SIG-M5 treated with dmso at 0.1 percent for 504 hours (cell line): ENCODE results near the gene STRN3.

ENCODE experiments used
- DNase-seq: peaks from one replicate; lab custom pipeline; 2025; ENCODE audit not compliant: unreplicated experiment; lab: John Stamatoyannopoulos, UW

Gene STRN3

DNA sequence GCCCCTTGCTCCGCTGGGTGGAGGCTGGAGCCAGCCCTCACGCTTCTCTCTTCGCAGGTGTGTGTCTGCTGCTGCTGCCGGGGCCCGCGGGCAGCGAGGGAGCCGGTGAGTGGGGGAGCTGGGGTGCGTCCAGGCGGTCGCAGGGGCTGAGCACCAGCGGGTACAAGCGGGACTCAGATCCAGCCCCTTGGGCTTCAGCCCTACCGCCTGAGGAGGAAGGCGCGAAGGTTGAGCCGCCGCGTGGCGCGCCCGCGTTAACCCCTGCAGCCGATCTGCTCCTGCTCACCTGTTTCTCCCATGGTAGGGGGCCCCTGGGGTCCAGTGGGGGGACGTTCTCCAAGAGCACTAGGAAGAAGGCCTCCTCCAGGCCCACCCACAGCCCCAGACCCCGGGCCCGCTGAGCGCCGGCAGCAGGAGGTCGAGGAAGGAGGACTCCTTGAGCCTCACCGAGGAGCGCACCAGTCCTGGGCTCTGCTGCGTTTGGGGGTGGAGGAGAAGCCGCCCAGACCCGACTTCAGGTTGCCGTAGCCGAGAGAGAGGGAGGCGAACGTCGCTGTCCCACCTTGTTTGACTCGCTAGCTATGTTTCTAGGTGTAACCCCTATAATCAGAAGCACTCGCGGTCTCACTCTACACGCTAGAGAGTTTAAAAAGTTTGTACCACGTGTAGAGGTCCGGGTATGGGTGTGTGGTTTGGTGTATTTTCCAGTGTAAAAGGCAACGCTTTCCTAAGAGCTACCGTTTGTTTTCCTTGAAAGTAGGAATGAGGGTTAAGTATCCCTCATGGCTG, 151.0 kb downstream of the STRN3 start:
- no peak for DNase-seq

DNA sequence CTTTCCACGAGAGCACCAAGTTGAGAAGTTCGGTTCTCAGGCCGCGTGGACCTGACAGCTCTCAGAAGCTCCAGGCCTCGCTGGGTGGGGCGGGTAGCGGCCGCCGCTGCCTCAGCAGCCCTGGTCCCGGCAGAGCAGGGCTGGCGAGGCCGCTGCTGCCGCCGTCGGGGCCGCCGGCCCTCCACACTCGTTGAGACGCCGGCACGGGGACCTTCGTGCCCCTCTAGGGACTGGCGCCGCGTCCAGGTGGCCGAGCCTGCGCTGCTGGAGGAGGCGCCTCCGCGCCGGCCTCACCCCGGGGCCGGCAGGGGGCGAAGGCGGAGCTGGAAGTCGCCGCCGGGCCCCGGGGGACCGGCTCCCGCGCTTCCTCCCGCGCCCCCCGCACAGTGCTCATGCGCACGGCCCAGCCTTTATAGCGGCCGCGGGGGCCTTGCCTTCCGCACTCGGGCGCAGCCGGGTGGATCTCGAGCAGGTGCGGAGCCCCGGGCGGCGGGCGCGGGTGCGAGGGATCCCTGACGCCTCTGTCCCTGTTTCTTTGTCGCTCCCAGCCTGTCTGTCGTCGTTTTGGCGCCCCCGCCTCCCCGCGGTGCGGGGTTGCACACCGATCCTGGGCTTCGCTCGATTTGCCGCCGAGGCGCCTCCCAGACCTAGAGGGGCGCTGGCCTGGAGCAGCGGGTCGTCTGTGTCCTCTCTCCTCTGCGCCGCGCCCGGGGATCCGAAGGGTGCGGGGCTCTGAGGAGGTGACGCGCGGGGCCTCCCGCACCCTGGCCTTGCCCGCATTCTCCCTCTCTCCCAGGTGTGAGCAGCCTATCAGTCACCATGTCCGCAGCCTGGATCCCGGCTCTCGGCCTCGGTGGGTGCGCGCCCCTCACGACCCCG, 151.8 kb downstream of the STRN3 start, which contains the start of gene COCH:
TSS of gene COCH (plus strand) at position 440 of the 879 bp plus-strand sequence. CDS start at position 820, 380 bp downstream.
- DNase-seq = peak; percentile 31

DNA sequence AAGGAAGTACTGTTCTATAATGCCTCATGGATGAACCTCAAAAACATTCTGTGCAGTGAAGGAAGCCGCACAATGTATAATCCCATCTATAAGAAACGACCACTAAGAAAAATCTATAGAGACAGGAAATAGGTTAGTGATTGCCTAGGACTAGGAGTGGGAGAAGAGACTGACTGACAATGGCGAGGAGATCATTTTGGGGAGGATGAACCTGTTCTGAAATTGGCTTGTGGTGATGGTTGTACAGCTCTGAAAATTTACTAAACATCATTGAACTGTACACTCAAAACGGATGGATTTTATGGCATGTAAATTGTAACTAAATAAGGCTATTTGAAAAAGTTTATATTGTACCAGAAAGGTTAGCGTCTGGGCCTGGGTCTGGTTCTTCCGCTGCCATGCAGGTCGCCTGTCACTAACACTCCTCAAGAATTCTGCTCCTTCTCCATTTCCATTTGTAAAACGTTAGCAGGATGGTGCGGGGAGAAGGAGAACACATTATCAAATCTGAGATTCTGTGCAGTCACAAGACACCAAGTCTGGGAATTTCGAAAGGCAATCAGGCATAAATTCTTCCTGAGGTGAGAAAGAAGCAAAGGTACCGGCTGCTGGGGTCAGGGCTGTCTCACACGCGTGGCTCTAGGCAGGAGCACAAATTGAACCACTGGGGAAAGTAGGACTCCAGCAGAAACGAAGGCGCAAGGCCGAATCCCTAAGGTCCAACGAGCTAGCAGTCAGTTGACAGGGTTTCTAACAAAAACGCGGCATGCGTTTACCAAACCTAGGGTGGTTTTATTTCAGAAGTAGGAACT, 152.7 kb downstream of the STRN3 start:
- DNase-seq = no peak

DNA sequence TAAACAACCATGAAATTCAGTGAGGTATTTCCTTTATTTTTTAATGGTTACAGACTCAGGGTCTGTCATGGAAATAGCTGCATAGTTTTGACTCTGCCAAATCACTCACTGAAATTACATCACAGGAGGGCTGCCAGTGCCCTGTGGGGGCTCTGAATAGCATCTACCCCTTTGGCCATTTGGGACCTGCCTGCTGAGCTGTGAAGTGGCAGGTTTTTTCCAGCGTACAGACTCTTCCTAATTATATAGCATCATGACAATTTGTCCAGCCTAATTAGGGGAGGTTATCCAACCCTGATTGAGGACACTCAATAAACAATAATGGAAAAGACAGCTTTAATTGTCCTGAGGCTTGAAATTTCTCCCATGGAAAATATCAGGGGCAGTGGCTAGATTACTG, 153.6 kb downstream of the STRN3 start:
- no peak for DNase-seq

DNA sequence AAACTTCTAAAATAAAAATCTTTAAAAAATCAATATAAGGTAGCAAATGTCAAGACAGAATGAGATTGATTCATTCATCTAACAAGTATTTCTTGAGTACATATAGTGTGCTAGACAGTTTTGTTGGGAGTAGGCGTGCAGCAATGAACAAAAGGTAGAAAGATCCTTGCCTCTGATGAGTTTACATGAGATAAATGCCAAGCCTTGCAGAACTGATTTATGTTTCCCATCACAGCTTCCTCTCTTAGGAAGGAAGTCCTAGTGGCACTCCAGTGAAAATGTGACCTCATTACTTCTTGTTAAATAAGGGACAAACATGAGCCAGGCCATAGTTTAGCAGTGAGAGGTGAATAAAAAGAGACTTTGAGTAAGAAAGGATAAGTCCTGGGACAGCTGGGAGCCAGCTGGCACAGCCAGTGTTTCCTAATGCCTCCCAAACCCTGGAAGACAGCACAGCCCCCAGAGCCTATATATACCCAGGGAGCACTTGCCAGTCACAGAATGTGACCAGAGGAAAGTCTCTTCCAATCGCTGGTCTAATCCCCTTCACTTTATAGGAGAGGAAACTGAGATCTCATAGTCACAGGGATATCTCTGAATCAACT, 156.5 kb downstream of the STRN3 start:
- no peak for DNase-seq

DNA sequence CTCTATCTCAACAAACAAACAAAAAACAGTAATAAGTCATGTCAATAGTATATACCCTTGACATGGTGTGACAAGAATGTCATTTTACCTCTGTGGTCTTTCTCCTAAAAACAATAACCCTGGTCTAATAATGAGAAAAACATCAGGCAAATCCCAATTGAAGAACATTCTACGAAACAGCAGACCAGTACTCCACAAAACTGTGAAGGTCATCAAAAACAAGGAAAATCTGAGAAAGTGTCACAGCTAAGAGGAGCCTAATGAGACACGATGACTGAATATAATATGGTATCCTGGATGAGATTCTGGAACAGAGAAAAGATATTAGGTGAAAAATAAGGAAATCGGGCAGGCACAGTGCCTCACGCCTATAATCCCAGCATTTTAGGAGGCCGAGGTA, 157.4 kb downstream of the STRN3 start:
- no peak for DNase-seq

DNA sequence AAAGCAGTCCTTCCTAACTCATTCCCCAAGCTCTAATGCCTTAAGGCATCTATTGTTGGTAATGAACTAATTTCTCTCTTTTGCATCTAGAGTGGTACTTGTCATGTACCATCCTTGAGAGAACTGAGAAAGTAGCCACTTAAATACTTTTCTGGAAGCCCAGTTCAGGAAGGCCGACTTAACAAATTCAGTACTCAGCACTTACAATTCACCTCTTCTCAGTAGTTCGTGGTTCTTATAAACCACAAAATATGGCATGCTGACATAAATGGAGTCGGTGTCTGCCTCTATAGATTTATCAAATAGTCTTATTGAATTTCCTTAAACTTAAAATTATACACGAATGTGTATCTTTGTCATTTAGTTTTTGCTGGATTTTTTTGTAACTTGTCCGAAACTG, 161.2 kb downstream of the STRN3 start:
- no peak for DNase-seq

DNA sequence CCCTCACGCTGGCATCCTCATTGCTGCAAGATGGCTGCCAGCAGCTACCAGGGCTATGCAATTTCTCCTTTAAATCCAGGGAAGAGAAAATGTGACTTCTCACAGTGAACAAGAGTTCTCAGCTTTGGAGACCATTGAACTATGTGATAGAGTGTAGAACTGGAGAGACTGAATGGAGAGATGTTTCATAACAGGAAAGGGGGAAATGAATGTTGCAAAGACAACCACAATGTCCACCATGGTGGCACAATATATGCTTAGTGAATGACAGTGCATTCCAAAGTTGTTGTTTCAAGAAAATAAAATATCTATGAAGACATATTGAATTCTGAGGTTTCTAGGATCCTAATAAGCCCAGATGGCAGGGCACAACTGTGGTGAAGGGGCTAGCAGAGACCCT, 165.0 kb downstream of the STRN3 start:
- DNase-seq = peak; percentile 83

DNA sequence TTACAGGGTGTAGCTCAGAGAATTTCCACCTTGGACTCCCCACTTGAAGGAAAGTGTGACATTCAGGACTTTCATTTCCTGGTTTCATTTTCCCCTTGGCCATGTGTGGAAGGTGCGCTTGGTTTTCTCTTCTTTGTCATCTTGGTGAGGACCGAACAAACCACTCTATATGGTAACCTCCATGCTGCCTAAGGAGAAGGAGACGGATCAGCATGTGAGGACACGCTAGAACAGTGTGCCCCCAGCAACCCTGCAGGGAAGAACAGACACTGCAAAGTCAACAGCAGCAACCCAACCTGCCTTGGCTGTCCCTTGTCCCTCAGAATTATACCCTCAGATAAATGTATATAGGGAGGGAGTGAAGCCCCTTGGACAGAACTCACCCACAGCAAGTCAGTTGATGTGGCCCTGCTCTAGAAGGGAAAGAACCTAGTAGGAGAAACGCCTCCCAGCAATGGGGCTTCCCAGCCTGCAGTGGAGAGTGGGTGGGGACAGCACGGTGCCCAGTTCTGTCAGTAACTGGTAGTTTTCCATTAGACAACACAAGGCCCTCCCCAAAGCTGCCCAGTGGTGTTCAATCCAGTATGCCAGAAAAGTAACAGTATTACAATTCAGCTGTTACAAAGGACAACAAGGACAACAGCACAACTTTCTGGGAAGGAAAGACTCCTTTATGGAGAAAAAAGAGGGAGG, 170.7 kb downstream of the STRN3 start:
- DNase-seq = no peak

DNA sequence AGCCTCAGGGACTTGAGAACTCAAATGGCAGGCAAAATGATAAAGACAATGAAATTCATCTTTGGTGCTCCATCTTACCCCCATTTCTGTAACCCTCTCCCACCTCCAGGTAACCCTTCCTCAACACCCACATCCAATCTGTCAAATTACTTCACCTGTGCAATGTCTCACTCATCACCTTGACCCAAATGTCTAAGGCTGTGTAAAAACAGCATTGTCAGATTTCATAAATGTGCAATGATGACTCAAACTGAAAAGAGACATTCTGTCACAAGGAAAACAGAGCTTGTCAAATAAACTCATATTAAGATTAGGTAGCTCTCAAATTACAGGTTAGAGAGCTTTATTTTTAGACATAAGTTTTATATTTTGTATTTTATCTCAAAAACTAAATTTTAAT, 171.7 kb downstream of the STRN3 start:
- DNase-seq = no peak

DNA sequence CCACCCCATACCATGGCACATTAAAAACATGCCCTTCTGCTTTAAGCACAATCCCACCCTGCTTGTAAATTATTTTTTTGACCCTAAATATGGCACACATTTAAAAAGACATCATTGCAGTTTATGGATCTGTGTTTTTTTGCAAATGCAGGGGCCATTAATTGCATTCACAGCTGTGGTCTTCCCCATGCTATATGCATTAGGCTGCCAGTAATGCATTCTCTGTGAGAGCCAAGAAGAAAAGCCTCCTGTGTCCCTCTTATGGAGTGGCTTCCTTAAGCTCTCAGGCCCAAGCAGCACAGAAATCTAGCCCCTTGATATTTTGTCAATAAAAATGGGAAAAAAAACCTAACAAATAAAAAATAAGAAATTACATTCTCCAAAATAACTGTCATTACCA, 172.2 kb downstream of the STRN3 start:
- DNase-seq = no peak

DNA sequence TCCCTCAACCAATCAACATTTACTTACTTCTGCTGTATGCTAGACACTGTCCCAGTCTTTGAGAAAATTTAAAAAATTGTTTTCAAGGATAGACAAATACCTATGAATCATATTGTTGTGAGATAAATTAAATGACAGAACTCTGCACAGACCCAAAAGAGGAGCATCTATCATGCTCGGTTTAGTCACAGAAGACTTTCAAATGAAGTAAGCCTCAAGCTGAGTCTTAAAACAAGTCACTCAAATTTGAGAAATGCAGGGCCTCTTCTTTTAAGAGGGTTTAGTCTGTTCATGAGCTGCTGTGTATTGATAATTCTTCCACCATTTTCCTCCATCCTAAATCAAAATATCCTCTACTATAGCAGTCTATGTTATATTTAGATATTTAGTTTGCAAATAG, 176.2 kb downstream of the STRN3 start:
- no peak for DNase-seq

DNA sequence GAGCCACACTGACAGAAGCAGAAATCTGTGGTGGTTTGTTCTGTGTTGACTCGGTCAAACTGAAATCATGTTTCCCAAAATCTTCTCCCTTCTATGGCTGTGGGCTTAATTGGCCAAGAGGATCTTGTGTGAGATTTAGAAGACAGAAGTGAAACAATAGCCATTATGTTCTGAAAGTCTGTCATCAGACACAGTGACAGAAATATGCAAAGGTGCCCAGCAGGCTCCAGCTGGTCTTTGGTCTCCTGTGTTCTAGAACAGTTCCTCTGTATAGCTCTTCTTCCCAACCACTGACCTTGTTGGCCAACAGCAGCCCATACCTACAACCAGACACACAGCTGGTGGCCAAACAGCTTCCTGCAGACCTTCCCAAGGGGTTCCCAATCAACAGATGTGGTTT, 176.8 kb downstream of the STRN3 start:
- DNase-seq = peak; percentile 64

DNA sequence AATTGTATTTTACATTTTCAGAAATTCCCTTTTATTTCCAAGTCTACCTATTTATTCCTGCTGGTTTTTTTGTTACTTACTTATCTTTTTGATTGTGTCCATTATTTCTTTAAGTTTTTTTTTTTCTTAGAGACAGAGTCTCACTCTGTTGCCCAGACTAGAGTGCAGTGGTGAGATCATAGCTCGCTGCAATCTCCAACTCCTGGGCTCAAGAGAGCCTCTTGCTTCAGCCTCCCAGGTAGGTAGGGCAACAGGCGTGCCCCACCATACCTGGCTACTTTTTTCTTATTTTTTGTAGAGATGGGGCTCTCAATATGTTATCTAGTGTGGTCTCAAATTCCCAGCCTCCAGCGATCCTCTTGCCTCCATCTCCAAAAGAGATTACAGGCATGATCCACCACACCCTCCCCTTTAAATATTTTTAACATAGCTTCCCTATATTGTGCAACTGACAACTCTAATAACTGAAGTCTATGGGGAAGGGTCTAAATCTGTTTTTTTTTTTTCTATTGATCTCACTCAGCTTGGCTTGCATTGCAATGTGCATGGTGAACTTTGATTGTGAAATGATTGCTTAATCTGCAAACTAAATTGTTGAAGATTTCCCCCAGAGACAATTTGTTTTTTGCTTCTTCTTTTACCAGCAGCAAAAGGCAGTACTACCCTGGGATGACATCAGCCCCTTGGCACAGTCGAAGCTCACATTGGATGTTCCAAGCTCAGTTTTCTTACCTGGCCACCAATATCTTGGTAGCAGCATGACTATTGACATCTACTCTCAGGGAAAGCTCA, 177.5 kb downstream of the STRN3 start:
- DNase-seq = peak; percentile 80
